ENCODE results near the gene TLCD1.

DNA sequence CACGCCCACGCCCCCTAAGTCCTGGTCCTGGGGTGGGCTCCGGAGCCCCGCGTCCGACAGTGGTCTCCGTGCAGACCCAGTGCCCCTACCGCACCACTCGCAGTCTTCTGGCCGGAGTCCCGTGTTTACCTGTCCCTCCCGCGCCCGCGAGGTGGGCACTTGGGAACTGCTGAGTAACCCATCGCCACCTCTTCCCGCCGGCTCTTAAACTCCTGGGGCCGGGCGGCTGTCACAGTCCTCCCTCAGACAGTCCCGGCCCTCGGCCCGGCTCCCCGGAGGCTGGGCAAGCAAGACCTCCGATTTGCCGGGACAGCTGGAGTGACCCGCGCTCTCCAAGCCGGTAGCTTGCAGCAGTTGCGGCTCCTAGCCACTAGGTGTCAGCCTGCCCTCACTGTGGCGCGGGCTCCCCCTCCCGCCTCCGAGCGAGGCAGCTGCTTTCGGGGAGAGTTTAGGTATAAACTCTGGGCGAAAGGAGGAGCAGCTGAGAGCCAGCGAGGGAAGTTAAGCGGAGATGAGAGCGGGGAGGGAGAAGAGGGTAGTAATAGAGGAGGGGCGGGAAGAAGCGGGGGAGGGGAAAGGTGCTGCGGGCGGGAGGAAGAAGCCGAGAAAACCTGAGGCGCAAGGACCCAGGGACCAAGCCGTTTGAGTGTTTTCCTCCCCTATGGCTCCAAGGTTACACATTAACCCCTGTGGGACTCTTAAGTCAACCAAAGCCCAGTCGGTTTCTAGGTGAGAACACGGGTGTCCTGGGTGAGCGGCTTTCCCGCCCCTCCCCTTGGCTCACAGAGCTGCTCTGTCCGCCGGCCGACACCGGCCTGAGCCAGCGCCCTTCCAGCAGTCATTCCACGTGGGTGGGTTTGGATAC is 826 bp upstream of the TLCD1 start:
- TF ChIP-seq, protein P1, sequence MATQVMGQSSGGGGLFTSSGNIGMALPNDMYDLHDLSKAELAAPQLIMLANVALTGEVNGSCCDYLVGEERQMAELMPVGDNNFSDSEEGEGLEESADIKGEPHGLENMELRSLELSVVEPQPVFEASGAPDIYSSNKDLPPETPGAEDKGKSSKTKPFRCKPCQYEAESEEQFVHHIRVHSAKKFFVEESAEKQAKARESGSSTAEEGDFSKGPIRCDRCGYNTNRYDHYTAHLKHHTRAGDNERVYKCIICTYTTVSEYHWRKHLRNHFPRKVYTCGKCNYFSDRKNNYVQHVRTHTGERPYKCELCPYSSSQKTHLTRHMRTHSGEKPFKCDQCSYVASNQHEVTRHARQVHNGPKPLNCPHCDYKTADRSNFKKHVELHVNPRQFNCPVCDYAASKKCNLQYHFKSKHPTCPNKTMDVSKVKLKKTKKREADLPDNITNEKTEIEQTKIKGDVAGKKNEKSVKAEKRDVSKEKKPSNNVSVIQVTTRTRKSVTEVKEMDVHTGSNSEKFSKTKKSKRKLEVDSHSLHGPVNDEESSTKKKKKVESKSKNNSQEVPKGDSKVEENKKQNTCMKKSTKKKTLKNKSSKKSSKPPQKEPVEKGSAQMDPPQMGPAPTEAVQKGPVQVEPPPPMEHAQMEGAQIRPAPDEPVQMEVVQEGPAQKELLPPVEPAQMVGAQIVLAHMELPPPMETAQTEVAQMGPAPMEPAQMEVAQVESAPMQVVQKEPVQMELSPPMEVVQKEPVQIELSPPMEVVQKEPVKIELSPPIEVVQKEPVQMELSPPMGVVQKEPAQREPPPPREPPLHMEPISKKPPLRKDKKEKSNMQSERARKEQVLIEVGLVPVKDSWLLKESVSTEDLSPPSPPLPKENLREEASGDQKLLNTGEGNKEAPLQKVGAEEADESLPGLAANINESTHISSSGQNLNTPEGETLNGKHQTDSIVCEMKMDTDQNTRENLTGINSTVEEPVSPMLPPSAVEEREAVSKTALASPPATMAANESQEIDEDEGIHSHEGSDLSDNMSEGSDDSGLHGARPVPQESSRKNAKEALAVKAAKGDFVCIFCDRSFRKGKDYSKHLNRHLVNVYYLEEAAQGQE (IDR thresholded peaks at IDR 0.05; ENCODE audit: insufficient read depth in 1 of 2, low read depth in 2 of 2, low read length in 2 of 2) = no peak
- TF ChIP-seq SIN3A (IDR thresholded peaks at IDR 0.05; ENCODE audit: borderline replicate concordance, insufficient read depth, low read length) (no peak), TAF1 (IDR thresholded peaks at IDR 0.05; ENCODE audit: borderline replicate concordance, insufficient read depth, low read length) (no peak)
